GM18517 (cell line): ENCODE measurements around the gene PTPN14.

Experiments used
- ATAC-seq: cut with Tn5 transposase; IDR thresholded peaks from one replicate; pipeline ENCODE4 v1.9.1; 2021; ENCODE audit warnings: mild to moderate bottlenecking, moderate library complexity; ENCODE audit not compliant: unreplicated experiment

The PTPN14 gene

DNA sequence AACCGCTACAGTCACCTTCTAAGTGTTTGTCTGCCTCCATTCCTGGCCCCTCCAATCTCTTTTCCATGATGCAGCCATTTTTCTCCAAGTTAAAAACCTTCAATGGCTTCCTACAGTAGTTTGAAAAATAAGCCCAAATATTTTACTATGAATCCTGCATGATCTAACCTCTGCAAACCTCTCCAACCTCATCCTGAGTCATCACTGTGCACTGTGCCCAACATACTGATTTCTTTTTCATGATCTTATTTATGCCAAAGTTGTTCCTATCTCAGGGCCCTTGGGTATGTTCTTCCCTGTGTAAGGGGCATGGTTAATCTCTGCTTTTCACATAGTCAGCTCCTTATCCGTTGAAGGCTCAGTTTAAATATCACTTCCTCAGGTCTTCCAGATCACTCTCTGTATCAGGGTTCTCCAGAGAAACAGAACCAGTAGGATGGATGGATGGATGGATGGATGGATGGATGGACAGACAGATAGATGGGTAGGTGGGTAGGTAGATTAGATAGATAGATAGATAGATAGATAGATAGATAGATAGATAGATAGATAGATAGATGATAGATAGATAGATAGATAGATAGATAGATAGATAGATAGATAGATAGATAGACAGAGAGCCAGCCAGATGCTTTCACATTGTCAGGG is 18.1 kb upstream of the PTPN14 start:
- no peak for ATAC-seq

DNA sequence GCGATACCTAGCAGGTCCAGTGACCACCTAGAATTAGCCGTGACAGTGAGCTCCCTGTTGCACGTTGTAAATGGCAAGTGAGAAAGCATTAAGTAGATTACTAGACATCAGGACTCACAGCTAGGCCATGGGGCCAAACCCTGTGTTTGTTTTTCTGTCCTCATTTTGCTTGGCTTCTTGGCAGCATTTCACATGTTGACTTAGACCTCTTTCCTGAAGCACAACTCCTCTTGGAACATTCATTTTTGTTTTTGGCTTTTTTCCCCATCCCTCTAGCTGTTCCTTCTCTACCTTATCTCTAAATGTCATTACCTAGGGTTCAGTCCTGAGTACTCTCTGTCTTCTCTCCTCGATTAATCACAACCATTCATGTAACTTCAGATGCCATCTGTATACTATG is 16.9 kb upstream of the PTPN14 start:
- ATAC-seq, result no peak

DNA sequence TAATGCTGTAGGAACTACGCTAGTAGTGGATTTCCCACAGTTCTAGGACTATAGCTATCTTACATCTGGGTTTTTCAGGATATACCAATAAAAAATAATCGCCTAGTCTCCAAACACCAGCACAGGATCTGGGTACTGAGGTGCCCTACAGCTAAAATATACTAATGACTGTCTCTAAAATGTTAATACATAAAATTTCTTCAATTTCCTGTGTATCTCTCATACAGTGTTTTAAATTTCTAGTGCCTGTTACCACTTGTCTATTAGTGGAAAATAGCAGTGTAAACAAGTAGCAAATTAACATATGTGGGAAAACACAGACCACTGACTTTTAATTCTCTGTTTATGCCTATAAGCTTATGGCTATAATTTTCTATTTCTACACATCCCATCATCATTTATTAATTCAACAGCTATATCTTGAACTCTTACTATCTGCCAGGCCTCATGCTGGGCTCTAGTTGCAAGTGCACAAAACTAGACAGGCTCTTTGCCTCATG is 16.1 kb upstream of the PTPN14 start:
- ATAC-seq, result no peak

DNA sequence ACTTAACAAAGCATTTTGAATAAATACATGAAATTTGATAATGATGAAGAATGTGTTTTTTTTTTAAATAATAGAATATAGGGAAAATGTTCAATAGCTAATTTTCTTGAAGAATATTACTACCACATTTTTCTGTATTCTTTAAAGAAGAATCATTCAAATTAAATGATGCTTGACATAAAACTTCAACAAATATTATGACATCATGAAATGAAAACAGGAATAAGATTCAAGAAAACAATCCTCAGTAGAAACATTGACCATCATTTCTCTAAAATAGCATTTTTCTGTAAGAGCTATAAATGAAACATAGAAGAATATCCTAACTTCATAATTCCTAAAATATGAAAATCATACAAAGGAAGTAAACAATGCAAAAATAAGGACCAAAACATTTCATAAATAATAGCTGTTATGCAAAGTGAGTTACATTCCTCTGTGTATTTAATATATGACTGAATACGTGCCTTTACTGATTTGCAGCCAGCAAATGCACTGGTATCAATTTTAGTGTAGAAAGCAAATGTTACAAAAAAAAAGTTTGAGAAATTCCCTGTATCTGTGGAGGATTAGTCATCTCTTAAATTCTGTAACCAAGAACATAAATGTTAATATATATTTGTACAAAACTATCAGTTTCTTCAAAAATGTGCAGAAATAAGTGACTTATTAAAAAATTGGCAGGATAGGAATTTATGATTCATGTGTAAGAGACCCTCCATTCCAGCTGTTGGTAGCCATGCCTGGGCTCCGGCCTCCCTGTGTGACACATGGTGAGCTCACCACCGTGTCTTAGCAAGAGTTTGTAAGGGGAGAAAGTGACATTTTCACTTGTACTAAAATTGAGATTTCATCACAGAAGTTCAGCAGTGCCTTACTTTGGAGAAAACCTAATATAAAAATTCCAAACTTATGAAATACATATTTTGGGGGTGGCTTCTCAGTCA is 15.0 kb upstream of the PTPN14 start:
- ATAC-seq, result no peak

DNA sequence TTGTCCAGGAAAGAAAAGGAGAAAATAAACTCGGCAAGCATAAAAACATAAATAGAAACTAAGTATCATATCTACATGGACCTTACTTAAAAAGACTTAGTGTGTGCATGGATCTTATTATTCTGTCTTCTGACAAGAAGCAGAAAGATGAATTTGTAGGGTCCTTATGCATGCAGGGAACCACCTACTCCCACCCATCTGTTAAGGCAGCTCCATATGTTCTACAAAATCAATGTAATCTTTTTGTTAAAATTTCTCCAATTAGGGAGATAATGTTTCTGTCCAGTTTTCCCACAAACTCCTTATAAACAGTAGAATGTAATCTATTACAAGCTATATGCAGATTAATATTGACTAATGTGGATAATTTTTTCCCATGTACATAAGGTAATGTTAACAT is 13.9 kb upstream of the PTPN14 start:
- ATAC-seq, result no peak

DNA sequence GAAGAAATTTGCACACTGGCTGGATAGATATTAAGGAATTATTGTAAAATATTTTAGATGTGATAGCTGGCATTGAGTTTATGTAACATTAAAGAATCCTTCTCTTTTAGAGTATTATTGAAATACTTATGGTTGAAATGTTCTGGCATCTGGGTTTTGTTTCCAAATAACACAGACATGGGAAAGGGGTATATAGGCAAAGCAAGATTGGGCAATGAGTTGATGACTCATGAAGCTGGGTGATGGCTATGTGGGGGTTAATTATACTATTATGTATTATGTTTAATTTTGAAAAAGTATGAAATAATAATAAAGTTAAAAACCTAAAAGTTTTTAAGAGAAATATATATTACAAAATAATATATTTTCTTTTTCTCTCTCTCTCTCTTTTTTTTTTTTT is 12.5 kb upstream of the PTPN14 start:
- ATAC-seq, result no peak

DNA sequence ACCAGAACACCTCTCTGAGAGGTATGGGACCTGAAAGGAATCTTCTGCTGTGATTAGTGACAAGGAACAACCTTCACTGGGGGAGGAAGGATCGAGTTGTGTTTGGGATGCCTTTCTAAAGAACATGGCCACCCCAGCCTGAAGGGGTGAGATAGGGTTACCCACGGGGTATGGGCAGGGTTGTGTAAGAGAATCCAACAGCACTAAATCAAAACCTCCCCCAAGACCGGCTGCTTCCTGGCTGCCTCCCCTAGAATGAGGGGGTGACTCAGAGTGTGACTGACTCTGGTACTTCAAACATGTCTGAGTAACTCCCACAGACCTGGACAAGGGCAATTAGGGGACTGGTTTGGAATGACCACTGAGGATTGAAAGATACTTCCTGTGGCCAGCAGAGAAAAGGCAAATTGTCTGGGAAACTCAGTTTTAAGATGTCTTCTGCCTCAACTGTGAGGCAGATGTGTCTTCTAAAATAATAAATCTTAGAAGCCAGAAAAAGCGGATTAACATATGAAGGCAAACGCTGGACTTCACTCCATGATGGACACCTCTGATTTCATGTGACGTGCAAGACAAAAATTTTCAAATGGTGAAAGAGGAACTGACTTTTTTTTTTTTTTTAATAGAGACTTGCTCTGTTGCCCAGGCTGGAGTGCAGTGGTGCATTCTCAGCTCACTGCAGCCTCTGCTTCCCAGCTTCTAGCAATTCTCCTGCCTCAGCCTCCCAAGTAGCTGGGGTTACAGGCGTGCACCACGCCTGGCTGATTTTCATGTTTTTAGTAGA is 6.7 kb upstream of the PTPN14 start:
- ATAC-seq, result no peak

DNA sequence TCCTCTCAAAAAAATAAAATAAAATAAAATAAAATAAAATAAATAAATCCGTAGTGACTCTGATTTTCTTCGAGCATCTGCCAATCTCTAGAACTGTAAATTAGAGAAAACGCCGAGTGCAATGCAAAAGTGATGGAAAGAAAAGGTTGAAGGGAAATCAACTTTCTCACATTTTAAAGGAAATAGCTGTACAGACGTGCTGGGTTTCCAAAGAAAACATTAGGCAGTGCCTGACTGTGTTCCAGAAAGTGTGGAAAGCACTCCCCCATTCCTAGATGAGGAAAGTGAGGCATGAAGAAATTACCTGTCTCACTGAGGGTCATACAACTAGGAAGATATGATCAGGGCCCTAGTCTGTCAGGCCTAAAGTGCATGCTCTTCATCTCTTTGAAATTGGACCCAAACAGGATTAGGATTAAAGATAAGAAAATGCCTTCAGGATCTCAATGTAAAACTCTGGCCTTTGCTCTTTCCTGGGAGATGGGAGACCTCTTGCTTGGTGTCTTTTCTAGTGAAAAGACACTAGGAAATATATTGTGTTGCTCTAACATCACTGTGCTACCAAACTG is 1.8 kb upstream of the PTPN14 start:
- no peak for ATAC-seq

DNA sequence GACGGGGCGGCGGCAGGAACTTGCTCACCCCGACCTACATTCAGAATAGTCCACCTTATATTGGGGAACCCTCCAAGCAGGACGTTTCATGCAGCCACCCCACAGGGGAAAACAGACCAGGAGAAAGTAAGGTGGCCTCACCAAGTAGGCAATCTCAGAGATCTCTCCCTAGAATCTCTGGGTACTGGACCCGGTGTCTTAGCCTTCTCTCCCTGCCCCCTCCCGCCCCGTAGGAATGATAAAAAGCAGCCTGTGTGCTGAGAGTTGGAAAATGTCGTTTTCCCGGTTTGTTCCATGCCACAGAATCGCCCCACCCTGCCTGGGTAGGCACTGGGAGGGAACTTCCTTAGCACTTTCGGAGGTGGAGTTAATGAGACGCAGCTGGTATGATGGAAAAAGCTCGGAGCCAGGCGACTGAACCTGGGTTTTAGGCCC is 789 bp upstream of the PTPN14 start:
- no peak for ATAC-seq

DNA sequence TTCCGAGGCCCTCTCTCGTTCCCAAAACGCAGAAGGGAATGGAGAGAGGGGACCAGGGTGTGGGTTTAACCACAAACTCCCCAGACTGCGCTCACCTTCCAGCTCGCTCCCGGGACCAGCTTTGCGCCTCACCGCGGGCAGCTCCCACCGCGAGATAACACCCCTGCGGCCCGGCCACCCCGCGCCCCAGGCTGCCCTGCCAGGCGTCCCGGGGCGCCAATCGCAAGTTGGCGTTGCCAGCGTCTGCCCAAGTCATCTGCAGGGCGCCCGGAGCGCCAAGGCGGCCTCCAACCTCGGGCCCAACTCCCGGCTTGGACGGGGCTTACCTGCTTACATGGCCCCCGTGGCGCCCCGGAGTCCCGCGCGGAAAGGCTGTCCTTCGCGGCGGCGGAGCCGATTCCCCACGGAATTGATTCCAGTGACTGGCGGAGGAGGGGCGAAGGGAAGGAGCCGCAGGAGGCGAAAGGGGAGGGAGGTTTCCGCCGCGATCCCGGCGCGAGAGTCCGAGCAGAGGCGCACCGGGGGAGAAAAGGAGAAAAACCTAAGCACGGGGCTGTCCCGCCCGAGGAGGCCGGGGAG is 456 bp downstream of the PTPN14 start:
- no peak for ATAC-seq

DNA sequence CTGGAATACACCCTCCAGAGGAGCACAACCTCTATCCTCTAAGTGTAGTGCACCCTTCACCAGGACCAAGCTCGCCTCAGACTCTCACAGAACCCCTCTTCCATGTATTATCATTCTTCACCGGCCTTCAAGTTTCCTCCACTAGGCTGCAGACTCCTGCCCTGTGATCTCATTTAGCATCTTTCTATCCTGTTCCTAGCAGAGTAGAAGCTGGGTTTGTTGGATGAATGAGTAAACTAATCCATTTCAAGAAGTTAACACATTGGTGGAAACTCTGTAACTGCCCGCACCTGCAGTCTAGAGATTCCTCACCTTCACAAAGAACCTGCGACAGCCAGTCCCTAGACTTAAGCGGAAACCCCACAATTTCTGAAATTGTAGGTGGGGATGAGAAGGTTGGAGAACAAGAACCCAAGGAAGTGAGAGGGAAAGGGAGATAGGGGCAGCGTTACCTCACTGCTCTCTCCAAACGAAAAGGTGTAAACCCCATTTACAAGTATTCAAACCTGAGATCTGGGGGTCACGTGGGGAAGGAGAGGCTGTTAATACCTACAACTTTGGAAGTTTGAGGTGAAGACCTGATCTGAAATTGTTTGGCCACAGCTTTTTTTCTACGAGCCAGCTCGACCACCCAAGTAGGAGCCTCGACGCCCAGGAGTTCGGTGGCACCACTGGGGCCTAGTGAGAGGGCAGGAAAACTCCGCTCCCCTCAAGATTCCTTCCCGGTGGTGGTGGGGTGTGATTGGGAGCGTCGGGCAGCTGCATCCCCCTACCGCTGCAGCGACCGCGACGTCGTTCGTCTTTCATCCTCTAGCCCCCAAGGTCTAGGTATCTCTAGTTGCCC is 1.2 kb downstream of the PTPN14 start:
- no peak for ATAC-seq

DNA sequence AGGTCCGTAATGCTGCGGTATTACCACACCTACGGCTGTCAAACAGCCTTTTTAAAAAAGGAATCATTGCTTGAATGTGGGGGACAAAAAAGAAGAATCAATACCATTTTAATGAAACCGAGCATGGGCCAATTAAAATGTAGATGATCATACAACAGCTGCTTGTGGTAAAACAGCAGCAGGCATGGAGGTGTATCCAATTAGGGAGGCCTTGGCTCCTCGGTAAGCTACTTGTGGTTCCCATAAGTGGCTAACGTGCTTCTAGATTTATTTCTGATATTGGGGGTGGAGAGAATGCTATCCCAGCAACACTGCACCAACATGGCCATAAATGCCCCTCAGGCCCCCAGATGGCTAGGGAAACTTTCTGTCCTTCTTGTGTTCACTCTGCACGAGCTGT is 1.8 kb downstream of the PTPN14 start:
- ATAC-seq, result no peak

DNA sequence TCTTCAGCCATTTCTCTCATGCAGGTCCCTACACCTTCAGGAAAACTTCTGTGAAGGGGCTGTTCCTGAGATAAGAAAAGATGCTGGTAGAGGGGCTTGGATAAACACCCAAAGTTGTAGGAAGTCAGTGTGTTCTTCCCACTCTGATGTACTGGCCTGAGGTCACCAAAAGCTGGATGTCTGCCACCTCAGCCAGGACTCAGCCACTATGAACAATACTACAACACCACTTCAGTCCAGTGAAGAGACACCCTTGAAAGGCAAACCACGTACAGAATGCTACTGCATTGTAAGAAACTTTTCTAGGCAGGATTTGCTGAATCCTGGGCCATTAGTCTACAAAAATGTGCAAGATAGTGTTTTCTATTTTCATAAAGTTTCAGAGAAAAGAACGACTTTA is 2.4 kb downstream of the PTPN14 start:
- ATAC-seq, result no peak

DNA sequence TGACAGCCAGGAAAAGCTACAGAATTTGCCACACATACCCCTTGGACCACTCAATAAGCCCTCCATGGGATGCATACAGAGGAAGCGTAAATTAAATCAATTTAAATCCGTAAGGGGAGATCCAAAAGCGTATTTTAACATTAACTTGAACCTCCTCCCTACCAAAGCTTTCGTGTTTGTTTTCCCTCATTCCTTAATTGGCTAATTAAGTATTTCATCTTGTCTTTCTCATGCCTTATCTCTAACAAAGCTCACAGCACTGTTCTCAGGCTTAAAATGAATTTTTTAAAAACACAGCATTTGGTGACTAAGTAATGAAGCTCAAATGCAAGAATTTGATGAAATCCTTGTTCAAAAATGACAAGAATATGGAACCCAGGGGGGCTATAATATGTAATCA is 3.1 kb downstream of the PTPN14 start:
- no peak for ATAC-seq

DNA sequence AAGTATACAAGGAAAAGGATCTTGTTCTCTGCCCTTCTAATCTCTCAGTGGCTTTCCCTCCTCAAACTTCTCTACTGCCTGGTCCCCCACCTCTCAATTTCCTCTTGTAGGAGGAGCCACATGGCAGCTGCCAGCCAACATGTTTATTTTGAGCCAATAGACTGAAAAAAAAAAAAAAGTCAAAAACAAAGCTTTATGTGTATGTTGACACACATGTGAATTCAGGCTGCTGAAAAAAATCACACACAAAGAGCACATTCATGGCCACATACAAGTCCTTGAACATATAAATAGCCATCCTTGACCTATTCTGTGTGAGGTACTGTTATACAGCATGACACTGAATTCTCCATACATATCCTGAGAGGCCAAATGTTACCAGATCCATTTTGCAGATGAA is 3.7 kb downstream of the PTPN14 start:
- ATAC-seq, result no peak

DNA sequence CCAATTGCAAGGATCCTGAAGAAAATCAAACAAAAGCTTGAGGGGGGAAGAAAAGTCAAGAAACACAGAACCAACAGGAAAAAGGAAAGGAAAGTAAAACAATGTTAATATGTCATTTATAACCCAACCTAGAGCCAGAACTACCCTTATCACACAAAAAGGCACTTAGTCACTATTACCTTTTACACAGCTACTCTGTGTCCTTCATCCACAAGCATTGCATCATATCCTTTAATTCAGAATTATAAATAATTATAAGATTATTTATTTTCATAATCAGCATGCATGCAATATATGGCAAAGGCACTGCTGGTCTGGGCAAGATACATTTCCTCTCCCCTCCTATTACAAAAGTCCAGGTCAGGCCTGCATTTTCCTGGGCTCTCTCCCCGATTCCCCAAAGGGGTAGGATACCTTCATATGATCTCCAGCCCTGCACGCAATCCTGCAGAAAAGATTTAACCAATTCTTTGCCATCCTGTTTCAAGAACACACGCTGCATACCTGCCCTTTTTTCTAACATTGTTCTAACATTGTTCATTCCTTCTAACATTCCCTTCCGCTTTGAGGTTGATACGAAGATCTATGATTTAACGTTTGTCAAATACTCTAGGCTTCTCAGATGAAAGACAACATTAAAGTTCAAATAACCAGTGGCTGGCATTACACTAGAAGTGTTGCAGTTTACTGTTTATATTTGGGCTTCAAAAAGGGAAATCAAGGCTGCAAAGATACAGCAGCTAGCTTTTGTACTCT is 4.3 kb downstream of the PTPN14 start:
- no peak for ATAC-seq

DNA sequence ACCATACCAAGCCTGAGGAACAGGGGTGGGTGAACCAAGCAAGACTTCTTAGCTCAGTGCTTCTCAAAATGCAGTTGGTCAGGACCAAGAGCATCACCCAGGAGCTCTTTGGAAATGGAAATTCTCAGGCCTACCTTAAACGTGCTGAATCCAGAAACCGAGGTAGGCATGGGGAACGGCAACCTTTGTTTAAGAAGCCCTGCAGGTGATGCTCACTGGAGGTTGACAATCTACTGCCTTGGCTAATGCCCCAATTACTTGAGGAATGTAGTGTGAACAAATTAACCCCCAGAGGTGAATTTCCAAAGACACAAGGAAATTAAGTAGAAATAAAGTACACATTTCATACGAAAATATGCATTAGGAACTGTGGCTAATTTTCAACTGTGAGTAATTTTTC is 5.3 kb downstream of the PTPN14 start:
- no peak for ATAC-seq

DNA sequence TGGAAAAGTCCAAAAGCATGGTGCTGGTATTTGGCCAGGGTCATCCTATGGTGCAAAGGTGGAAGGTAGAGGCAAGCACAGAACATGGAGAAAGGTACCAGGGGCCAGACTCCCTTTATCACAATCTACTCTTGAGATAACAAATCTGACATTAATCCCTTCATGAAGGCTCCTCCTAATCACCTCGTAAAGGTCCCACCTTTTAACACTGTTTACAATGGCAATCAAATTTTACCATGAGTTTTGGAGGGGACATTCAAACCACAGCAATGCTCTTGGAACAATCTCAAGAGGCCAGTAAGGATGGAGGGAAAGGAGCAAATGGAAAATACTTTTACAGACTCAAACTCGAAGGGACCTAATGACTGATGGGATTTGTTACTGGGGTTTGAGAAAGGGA is 6.1 kb downstream of the PTPN14 start:
- ATAC-seq, result no peak

DNA sequence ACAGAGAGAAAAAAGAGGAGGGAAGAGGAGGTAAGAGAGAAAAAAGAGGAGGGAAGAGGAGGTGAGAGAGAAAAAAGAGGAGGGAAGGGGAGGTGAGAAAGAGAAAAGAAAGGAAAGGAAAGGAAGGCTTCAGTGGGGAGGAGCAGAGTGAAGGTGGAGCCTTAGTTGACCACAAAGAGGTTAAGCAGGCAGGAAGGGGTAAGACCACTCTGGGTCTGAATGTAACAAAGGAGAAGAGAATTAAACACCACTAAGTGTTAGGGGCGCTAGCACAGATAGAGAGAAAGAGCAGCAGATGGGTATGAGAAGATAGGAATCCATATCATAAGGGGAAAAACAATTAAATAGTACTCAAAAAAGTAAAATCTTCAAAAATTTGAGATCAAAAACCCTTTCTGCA is 6.6 kb downstream of the PTPN14 start:
- ATAC-seq, result no peak
